Transverse colon (tissue), 4 donors: ENCODE data around the gene APOA1. TPM values are rescaled to one million over a fixed set of nuclear protein-coding genes. Genes with fewer than 3 reads are reported as not detected.
A peak's percentile ranks its signal among the peaks of the same experiment; 100 is the strongest.

Source experiments
- DNase-seq: peaks from one replicate; pipeline ENCODE4 v3.0.0-alpha.2; 2019
- H3K27ac ChIP-seq, 4 donors: fragments of 200-600 bp; sonication (generic); 2 replicates each; pipeline ENCODE4 v1.5.1; 2016 to 2018; ENCODE audit warnings: inconsistent platforms in 4 of 4
- H3K27me3 ChIP-seq: fragments of 200-600 bp; sonication (generic); 2 replicates; pipeline ENCODE4 v1.5.1; 2017; ENCODE audit warnings: inconsistent platforms
- H3K36me3 ChIP-seq, 4 donors: fragments of 200-600 bp; sonication (generic); 2 replicates each; pipeline ENCODE4 v1.5.1; 2017 to 2019; ENCODE audit warnings: inconsistent platforms in 4 of 4
- H3K4me1 ChIP-seq, 4 donors: fragments of 200-600 bp; sonication (generic); 2 replicates each; pipeline ENCODE4 v1.5.1; 2017 to 2020; ENCODE audit warnings: inconsistent platforms in 4 of 4
- H3K4me3 ChIP-seq, 4 donors: fragments of 200-600 bp; sonication (generic); 1 replicate in 1 of 4; 2 replicates in 3 of 4; pipeline versions ENCODE4 v1.5.1 to v1.6.1; 2017 to 2019; ENCODE audit warnings: inconsistent platforms in 4 of 4
- H3K9me3 ChIP-seq, 2 donors: fragments of 200-600 bp; sonication (generic); 2 replicates each; pipeline ENCODE4 v1.5.1; 2017 to 2019; ENCODE audit warnings: inconsistent platforms in 2 of 2
- EP300 ChIP-seq: sonication (generic); formaldehyde crosslinking; IDR thresholded peaks from one replicate; pipeline ENCODE4 v1.6.1; 2017; ENCODE audit warnings: antibody characterized with exemption, low read depth
- POLR2A ChIP-seq: fragments of 450-650 bp; IDR thresholded peaks from one replicate; pipeline ENCODE4 v1.6.1; 2016; ENCODE audit warnings: antibody characterized with exemption, mild to moderate bottlenecking, moderate library complexity
- POLR2AphosphoS5 ChIP-seq, 3 donors: sonication (generic); formaldehyde crosslinking; IDR thresholded peaks; one replicate each; pipeline ENCODE4 v1.6.1; 2016; ENCODE audit warnings: antibody characterized with exemption in 3 of 3
- WGBS, 2 donors: methylation state at CpG; one replicate each; pipeline ENCODE4 v1.1.5; 2018; ENCODE audit warnings: low coverage in 1 of 2; 5-methylcytosine and 5-hydroxymethylcytosine counted together
- in situ Hi-C, 4 donors: fragments of 200-750 bp; cut with MboI; loops; one replicate each; pipeline versions ENCODE4 v1.15.0 to v1.15.1; 2017; ENCODE audit warnings: low sequenced_read_pairs in 3 of 4, low pct_ligation_motif_present in 1 of 4, low pct_unique_long_range_greater_than_20kb in 1 of 4
- intact Hi-C: fragments of 100-400 bp; cut with DNase I; formaldehyde crosslinking; loops from one replicate; pipeline ENCODE4 v1.15.1; 2023; ENCODE audit warnings: low total_unique reads
- total RNA-seq, 4 donors: library from RNA; depleted of rRNA; stranded (reverse); fragments of >200 nt; gene quantifications; one replicate each; pipeline ENCODE4 v1.1.0, GENCODE V29; 2016
- TF ChIP-seq, protein P1 (sequence below), 5 experiments: fragments of 200-600 bp in 3 of 5; fragments of 450-650 bp in 2 of 5; sonication (generic) in 3 of 5; IDR thresholded peaks; 1 replicate in 2 of 5; 2 replicates in 3 of 5; pipeline ENCODE4 v1.5.1; 2016 to 2017; ENCODE audit warnings: antibody characterized with exemption in 5 of 5, inconsistent platforms in 3 of 5, mild to moderate bottlenecking in 2 of 5, moderate library complexity in 1 of 5

The APOA1 gene
- total RNA-seq, 4 donors from 2014 or later = 169 TPM; not detected in 3

DNA sequence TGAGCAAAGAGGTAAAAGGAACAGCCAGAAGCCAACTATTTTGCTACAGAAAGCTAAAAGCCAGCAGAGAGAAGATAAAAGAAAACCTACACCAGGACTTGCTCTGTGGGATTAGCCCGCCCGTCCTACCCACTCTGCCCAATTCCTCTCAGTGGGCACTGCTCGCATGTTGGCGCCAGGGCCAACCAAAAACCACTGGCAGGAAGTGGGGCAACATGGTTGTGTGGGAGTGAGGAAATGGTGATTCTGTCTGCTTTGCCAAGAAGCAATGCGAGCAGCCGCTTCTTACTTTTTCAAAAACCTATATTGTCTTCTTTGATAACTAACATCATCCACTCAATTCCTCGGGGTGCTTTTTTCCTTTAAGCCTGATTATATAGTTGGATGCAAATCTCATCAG, 14.2 kb upstream of the APOA1 start:
- intact Hi-C loops = no loop called here
- DNase-seq = peak; percentile 34
- H3K9me3 ChIP-seq = no peaks in the 10 kb centered on the region
- TF ChIP-seq EP300 (no peak), POLR2A (no peak)
- peaks cover 14 to 41% (median 33%) of the 10 kb centered on the region in 4 donors for H3K4me1 ChIP-seq
- WGBS, 2 donors = 79 to 93% methylated on average over 5 to 7 of the region's 7 CpGs
- H3K27ac ChIP-seq = peak overlapping the region; percentile 65 to 75 (median 69)
- in situ Hi-C loops = no loop called here
- H3K27me3 ChIP-seq = no peaks in the 10 kb centered on the region
- H3K4me3 ChIP-seq = no peak overlapping the region
- peaks cover 0 to 21% (median 7%) of the 10 kb centered on the region in 4 donors for H3K36me3 ChIP-seq

DNA sequence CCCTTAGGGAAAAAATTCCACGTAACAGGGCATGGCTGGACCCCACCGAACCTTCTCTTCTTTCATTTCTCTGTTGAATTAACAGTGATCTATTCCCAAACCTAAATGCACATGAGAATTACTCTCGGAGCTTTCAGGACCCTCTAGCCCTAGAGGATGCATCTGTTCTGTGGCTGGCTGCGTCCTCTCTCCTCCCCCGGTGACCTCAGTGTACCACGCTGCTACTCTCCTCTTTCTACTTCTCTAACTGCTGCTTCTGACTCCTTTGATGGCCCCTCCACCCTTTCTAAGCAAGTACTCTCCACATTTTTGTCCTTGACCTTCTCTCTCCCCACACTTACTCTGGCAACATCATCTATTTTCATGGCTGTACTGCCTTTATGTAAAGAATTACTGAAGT, 12.1 kb upstream of the APOA1 start:
- Histone ChIP-seq H3K27ac (no peak overlapping the region), H3K27me3 (no peaks in the 10 kb centered on the region), H3K36me3 (peaks cover 0 to 38% (median 15%) of the 10 kb centered on the region in 4 donors), H3K4me1 (peaks cover 14 to 39% (median 32%) of the 10 kb centered on the region in 4 donors), H3K4me3 (no peak overlapping the region), H3K9me3 (no peaks in the 10 kb centered on the region)
- TF ChIP-seq, protein P1, sequence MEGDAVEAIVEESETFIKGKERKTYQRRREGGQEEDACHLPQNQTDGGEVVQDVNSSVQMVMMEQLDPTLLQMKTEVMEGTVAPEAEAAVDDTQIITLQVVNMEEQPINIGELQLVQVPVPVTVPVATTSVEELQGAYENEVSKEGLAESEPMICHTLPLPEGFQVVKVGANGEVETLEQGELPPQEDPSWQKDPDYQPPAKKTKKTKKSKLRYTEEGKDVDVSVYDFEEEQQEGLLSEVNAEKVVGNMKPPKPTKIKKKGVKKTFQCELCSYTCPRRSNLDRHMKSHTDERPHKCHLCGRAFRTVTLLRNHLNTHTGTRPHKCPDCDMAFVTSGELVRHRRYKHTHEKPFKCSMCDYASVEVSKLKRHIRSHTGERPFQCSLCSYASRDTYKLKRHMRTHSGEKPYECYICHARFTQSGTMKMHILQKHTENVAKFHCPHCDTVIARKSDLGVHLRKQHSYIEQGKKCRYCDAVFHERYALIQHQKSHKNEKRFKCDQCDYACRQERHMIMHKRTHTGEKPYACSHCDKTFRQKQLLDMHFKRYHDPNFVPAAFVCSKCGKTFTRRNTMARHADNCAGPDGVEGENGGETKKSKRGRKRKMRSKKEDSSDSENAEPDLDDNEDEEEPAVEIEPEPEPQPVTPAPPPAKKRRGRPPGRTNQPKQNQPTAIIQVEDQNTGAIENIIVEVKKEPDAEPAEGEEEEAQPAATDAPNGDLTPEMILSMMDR (IDR thresholded peaks at IDR 0.05) = no peak
- no peak for TF ChIP-seq POLR2A
- TF ChIP-seq POLR2AphosphoS5 (IDR thresholded peaks at IDR 0.05) = no peak
- no peak for TF ChIP-seq EP300
- WGBS, 2 donors = 77 to 91% methylated on average over 6 of the region's 6 CpGs
- in situ Hi-C loops (no loop called here), intact Hi-C loops (no loop called here)
- no peak for DNase-seq

DNA sequence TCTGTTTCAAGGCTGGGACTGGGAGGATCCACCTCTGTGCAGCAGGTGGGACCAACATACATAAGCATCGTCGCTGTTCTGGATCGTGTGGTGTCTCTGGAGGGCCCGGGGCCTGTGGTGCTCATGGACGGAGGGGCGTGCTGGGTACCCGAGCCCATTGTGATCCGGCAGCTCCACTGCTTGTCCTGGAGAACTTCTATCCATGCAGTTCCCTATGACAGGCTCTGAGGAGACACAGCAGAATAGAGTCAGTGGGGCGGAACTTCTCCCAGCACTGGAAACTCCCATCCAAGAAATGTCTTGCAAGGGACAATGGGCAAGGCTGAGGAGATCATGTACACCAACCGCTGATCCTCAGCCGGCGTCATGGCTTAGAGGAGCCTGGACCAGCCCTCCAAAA, 11.6 kb upstream of the APOA1 start:
- Histone ChIP-seq H3K36me3 (peaks cover 0 to 40% (median 15%) of the 10 kb centered on the region in 4 donors), H3K4me3 (no peak overlapping the region), H3K9me3 (no peaks in the 10 kb centered on the region), H3K27me3 (no peaks in the 10 kb centered on the region), H3K4me1 (peaks cover 14 to 35% (median 28%) of the 10 kb centered on the region in 4 donors), H3K27ac (no peak overlapping the region)
- in situ Hi-C loops = no loop called here
- DNase-seq = no peak
- intact Hi-C loops = no loop called here
- WGBS, 2 donors = 96% methylated on average over 4 to 12 of the region's 12 CpGs
- TF ChIP-seq POLR2A = no peak
- TF ChIP-seq, protein P1 (IDR thresholded peaks at IDR 0.05) = no peak
- no peak for TF ChIP-seq EP300
- TF ChIP-seq POLR2AphosphoS5 (IDR thresholded peaks at IDR 0.05) = no peak

DNA sequence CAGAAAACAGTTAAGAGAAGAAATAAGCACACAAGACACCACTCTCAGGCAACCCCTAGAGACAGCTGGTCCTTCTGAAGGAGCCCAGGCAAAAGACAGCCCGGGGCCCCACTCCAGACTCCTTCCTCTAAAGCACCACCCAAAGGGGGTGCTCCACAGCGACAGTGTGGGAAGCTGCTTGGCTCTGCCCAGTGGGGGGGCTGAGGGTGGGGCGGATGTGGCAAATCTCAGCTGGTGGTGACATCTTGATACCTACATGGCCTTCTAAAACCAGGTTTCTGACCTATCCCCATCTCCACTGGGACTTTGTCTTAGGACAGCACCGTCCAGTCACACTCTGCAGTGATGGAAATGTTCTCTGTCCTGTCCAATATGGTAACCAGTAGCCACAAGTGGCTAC, 10.2 kb upstream of the APOA1 start:
- Histone ChIP-seq H3K36me3 (peaks cover 0 to 47% (median 18%) of the 10 kb centered on the region in 4 donors), H3K27me3 (no peaks in the 10 kb centered on the region), H3K4me1 (peaks cover 8 to 21% (median 15%) of the 10 kb centered on the region in 4 donors), H3K27ac (no peak overlapping the region), H3K4me3 (no peak overlapping the region), H3K9me3 (no peaks in the 10 kb centered on the region)
- TF ChIP-seq EP300 (no peak), POLR2AphosphoS5 (IDR thresholded peaks at IDR 0.05) (no peak), POLR2A (no peak)
- TF ChIP-seq, protein P1 (IDR thresholded peaks at IDR 0.05) = no peak
- in situ Hi-C loops = no loop called here
- no peak for DNase-seq
- intact Hi-C loops = no loop called here
- 96% methylated on average over 4 of the region's 4 CpGs; no CpG with 5 or more reads in 1 of the 2 donors for WGBS, 2 donors

DNA sequence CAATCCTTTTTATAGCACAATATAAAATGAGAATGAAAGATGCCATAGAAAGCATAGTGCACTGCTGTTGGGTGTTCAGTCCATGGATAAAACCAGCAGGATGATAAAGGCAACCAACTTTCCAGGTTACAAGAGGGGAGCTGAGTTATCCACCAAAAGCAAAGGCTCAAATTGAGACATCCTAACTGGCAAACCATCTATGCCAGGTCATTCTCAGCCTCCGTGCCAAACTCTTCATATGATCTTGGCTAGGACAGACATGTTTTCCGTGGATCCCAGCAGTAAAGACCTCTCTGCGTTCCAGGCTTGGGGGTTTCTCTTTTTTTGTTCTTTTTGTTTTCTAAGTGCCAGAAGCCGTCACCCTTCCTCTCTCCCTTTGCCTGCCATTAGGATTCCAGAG, 7.3 kb upstream of the APOA1 start:
- DNase-seq = no peak
- TF ChIP-seq, protein P1 (IDR thresholded peaks at IDR 0.05) = no peak
- TF ChIP-seq POLR2AphosphoS5 (IDR thresholded peaks at IDR 0.05) (no peak), POLR2A (no peak), EP300 (no peak)
- Histone ChIP-seq H3K4me1 (no peaks in the 10 kb centered on the region), H3K27me3 (no peaks in the 10 kb centered on the region), H3K4me3 (no peak overlapping the region), H3K36me3 (peaks cover 0 to 47% (median 18%) of the 10 kb centered on the region in 4 donors), H3K9me3 (no peaks in the 10 kb centered on the region), H3K27ac (no peak overlapping the region)
- WGBS, 2 donors = 90 to 100% methylated on average over 2 to 4 of the region's 4 CpGs
- intact Hi-C loops = no loop called here
- in situ Hi-C loops = no loop called here
